Skeletal muscle tissue (tissue), 4 donors: ENCODE results near the gene THSD8. TPM values are rescaled to one million over a fixed set of nuclear protein-coding genes. Genes with fewer than 3 reads are reported as not detected.

Experiments
- H3K27ac ChIP-seq: one replicate; pipeline ENCODE4 v1.7.0; 2013; ENCODE audit warnings: mild to moderate bottlenecking, low read depth, low read length, inconsistent platforms
- H3K27me3 ChIP-seq, 3 donors: one replicate each; pipeline ENCODE4 v1.7.0; 2013; ENCODE audit warnings: low read length in 3 of 3; ENCODE audit not compliant: control insufficient read depth in 3 of 3, insufficient read depth in 3 of 3
- H3K36me3 ChIP-seq, 3 donors: one replicate each; pipeline ENCODE4 v1.7.0; 2013; ENCODE audit warnings: low read length in 3 of 3; ENCODE audit not compliant: control insufficient read depth in 3 of 3, insufficient read depth in 3 of 3
- H3K4me1 ChIP-seq, 3 donors: one replicate each; pipeline ENCODE4 v1.7.0; 2013; ENCODE audit warnings: low read length in 3 of 3, mild to moderate bottlenecking in 3 of 3; ENCODE audit not compliant: control insufficient read depth in 3 of 3, insufficient read depth in 3 of 3
- H3K4me3 ChIP-seq, 3 donors: one replicate each; pipeline ENCODE4 v1.7.0; 2013; ENCODE audit warnings: low read length in 3 of 3
- H3K9ac ChIP-seq, 3 donors: one replicate each; pipeline ENCODE4 v1.7.0; 2013; ENCODE audit warnings: low read length in 3 of 3, mild to moderate bottlenecking in 3 of 3, moderate library complexity in 2 of 3, low read depth in 1 of 3
- H3K9me3 ChIP-seq, 3 donors: one replicate each; pipeline ENCODE4 v1.7.0; 2013; ENCODE audit warnings: low read length in 3 of 3; ENCODE audit not compliant: control insufficient read depth in 3 of 3
- total RNA-seq: library from RNA; depleted of rRNA; stranded (reverse); fragments of >200 nt; gene quantifications from one replicate; pipeline ENCODE4 v1.2.3, GENCODE V29; 2014
- donor health status: Osteomylitis.

Gene THSD8
- total RNA-seq, 1 donor from 2014 or later, result not detected

GRCh38 chr19:12779162-12779993 lies 22.5 kb upstream of the THSD8 start:
- Histone ChIP-seq H3K4me1 (peaks cover 41 to 54% (median 52%) of the 10 kb centered on the region in 3 donors), H3K4me3 (peak overlapping the region in 1 of 3 donors; percentile 87), H3K9me3 (no peaks in the 10 kb centered on the region), H3K9ac (peak overlapping the region; percentile 30 to 89 (median 88)), H3K36me3 (peaks cover 0 to 3% (median 0%) of the 10 kb centered on the region in 3 donors), H3K27ac (peak overlapping the region; percentile 81), H3K27me3 (no peaks in the 10 kb centered on the region)

- Histone ChIP-seq H3K4me3 (peak overlapping the region; percentile 69 to 82 (median 79)), H3K4me1 (peaks cover 54 to 68% (median 68%) of the 10 kb centered on the region in 3 donors), H3K9me3 (no peaks in the 10 kb centered on the region), H3K9ac (peak overlapping the region; percentile 62 to 87 (median 81)), H3K27me3 (no peaks in the 10 kb centered on the region), H3K27ac (peak overlapping the region; percentile 99), H3K36me3 (no peaks in the 10 kb centered on the region)
These were observed 19.8 kb upstream of the THSD8 start for GRCh38 chr19:12782174-12782423.

- peaks cover 52 to 64% (median 64%) of the 10 kb centered on the region in 3 donors for H3K4me1 ChIP-seq
- peak overlapping the region; percentile 99 for H3K27ac ChIP-seq
- no peaks in the 10 kb centered on the region for H3K27me3 ChIP-seq
- H3K9me3 ChIP-seq, result no peaks in the 10 kb centered on the region
- peak overlapping the region; percentile 69 to 82 (median 79) for H3K4me3 ChIP-seq
- H3K36me3 ChIP-seq, result no peaks in the 10 kb centered on the region
- peak overlapping the region; percentile 62 to 87 (median 81) for H3K9ac ChIP-seq
These were observed 19.2 kb upstream of the THSD8 start for GRCh38 chr19:12782424-12783290.

- Histone ChIP-seq H3K4me1 (peaks cover 55 to 68% (median 64%) of the 10 kb centered on the region in 3 donors), H3K4me3 (peak overlapping the region in 1 of 3 donors; percentile 79), H3K36me3 (no peaks in the 10 kb centered on the region), H3K27ac (peak overlapping the region; percentile 99), H3K27me3 (no peaks in the 10 kb centered on the region), H3K9ac (peak overlapping the region in 2 of 3 donors; percentile 3 to 87), H3K9me3 (no peaks in the 10 kb centered on the region)
These were observed 18.5 kb upstream of the THSD8 start for GRCh38 chr19:12783291-12783848.

GRCh38 chr19:12783849-12784393 lies 17.9 kb upstream of the THSD8 start:
- H3K4me1 ChIP-seq, result peaks cover 55 to 68% (median 64%) of the 10 kb centered on the region in 3 donors
- H3K9ac ChIP-seq, result peak overlapping the region in 2 of 3 donors; percentile 3 to 66
- H3K4me3 ChIP-seq, result no peak overlapping the region

GRCh38 chr19:12784394-12784870 lies 17.4 kb upstream of the THSD8 start:
- peak overlapping the region in 1 of 3 donors; percentile 57 for H3K9ac ChIP-seq
- no peaks in the 10 kb centered on the region for H3K9me3 ChIP-seq
- peaks cover 56 to 69% (median 64%) of the 10 kb centered on the region in 3 donors for H3K4me1 ChIP-seq
- peak overlapping the region; percentile 99 for H3K27ac ChIP-seq
- H3K27me3 ChIP-seq, result no peaks in the 10 kb centered on the region
- H3K4me3 ChIP-seq, result peak overlapping the region in 1 of 3 donors; percentile 3
- H3K36me3 ChIP-seq, result no peaks in the 10 kb centered on the region

More at GRCh38 chr19:12783849-12784393, 17.9 kb upstream of the THSD8 start:
- Histone ChIP-seq H3K9me3 (no peaks in the 10 kb centered on the region), H3K36me3 (no peaks in the 10 kb centered on the region), H3K27me3 (no peaks in the 10 kb centered on the region), H3K27ac (peak overlapping the region; percentile 99)

GRCh38 chr19:12784871-12785430 lies 16.9 kb upstream of the THSD8 start:
- Histone ChIP-seq H3K9me3 (no peaks in the 10 kb centered on the region), H3K27ac (peak overlapping the region; percentile 99), H3K4me3 (peak overlapping the region in 1 of 3 donors; percentile 3), H3K4me1 (peaks cover 54 to 64% (median 62%) of the 10 kb centered on the region in 3 donors), H3K36me3 (no peaks in the 10 kb centered on the region), H3K27me3 (no peaks in the 10 kb centered on the region), H3K9ac (peak overlapping the region in 2 of 3 donors; percentile 46 to 74)

GRCh38 chr19:12785431-12786031 lies 16.3 kb upstream of the THSD8 start:
- Histone ChIP-seq H3K9me3 (no peaks in the 10 kb centered on the region), H3K27ac (peak overlapping the region; percentile 99), H3K27me3 (no peaks in the 10 kb centered on the region), H3K4me3 (peak overlapping the region in 1 of 3 donors; percentile 8), H3K36me3 (no peaks in the 10 kb centered on the region), H3K9ac (peak overlapping the region; percentile 46 to 74 (median 47)), H3K4me1 (peaks cover 59 to 70% (median 68%) of the 10 kb centered on the region in 3 donors)
